Thymus (tissue), 11 donors: ENCODE measurements around the gene HABP2. TPM values are rescaled to one million over a fixed set of nuclear protein-coding genes. Genes with fewer than 3 reads are reported as not detected.

Experiments used
- DNase-seq, 9 donors: peaks; one replicate each; pipeline ENCODE4 v3.0.0-alpha.2; 2013; ENCODE audit warnings: low spot score in 9 of 9, low read depth in 6 of 9, missing footprints in 1 of 9
- H3K27ac ChIP-seq, 2 donors: one replicate each; pipeline ENCODE4 v1.5.1; 2013; ENCODE audit warnings: control low read depth in 1 of 2, low read depth in 1 of 2, low read length in 1 of 2, mild to moderate bottlenecking in 1 of 2, moderate library complexity in 1 of 2
- H3K27me3 ChIP-seq, 2 donors: one replicate each; pipeline ENCODE4 v1.5.1; 2013; ENCODE audit warnings: low read length in 1 of 2; ENCODE audit not compliant: control insufficient read depth in 2 of 2, insufficient read depth in 1 of 2
- H3K36me3 ChIP-seq, 2 donors: one replicate each; pipeline ENCODE4 v1.5.1; 2013; ENCODE audit warnings: low read length in 1 of 2, mild to moderate bottlenecking in 1 of 2, moderate library complexity in 1 of 2; ENCODE audit not compliant: control insufficient read depth in 2 of 2, insufficient read depth in 2 of 2
- H3K4me1 ChIP-seq, 2 donors: one replicate each; pipeline ENCODE4 v1.5.1; 2013; ENCODE audit warnings: low read length in 2 of 2; ENCODE audit not compliant: control insufficient read depth in 2 of 2, insufficient read depth in 2 of 2
- H3K4me3 ChIP-seq, 2 donors: one replicate each; pipeline ENCODE4 v1.5.1; 2013; ENCODE audit warnings: low read length in 2 of 2, control low read depth in 1 of 2, mild to moderate bottlenecking in 1 of 2
- H3K9me3 ChIP-seq, 2 donors: one replicate each; pipeline ENCODE4 v1.5.1; 2013; ENCODE audit warnings: low read length in 1 of 2, mild to moderate bottlenecking in 1 of 2; ENCODE audit not compliant: control insufficient read depth in 2 of 2, insufficient read depth in 1 of 2
- WGBS: extraction: QIAGEN DNeasy Blood & Tissue Kit; methylation state at CpG from one replicate; pipeline ENCODE4 v1.1.7; 2013; 5-methylcytosine and 5-hydroxymethylcytosine counted together
- polyA plus RNA-seq: library from polyadenylated mRNA; stranded (reverse); fragments of 200-250 nt; gene quantifications from one replicate; pipeline ENCODE4 v1.2.3, GENCODE V29; 2013
- total RNA-seq: library from RNA; stranded (reverse); fragments of 120-200 nt; gene quantifications from one replicate; pipeline ENCODE4 v1.2.4, GENCODE V29; 2013
- donor health status: healthy.

The HABP2 gene
- total and polyA plus RNA-seq, 2 donors, result 0.19 to 0.96 TPM

- WGBS, result 97% methylated on average over 1 of the region's 1 CpG
- H3K27me3 ChIP-seq, result no peaks in the 10 kb centered on the region
- DNase-seq, result no peak
- no peak overlapping the region for H3K27ac ChIP-seq
- peaks cover 0 to 2% of the 10 kb centered on the region in 2 donors for H3K9me3 ChIP-seq
- no peaks in the 10 kb centered on the region for H3K36me3 ChIP-seq
- H3K4me3 ChIP-seq, result no peak overlapping the region
- no peaks in the 10 kb centered on the region for H3K4me1 ChIP-seq
These were observed 29.2 kb upstream of the HABP2 start for GRCh38 chr10:113523628-113524027.

- DNase-seq, result no peak
- Histone ChIP-seq H3K36me3 (no peaks in the 10 kb centered on the region), H3K27ac (no peak overlapping the region), H3K9me3 (peaks cover 0 to 2% of the 10 kb centered on the region in 2 donors), H3K27me3 (no peaks in the 10 kb centered on the region), H3K4me3 (no peak overlapping the region), H3K4me1 (no peaks in the 10 kb centered on the region)
- WGBS, result 87% methylated on average over 3 of the region's 3 CpGs
These were observed 28.7 kb upstream of the HABP2 start for GRCh38 chr10:113524120-113524519.

GRCh38 chr10:113524539-113525490 lies 28.0 kb upstream of the HABP2 start:
- Histone ChIP-seq H3K36me3 (no peaks in the 10 kb centered on the region), H3K9me3 (peaks cover 0 to 2% of the 10 kb centered on the region in 2 donors), H3K4me1 (no peaks in the 10 kb centered on the region), H3K27me3 (no peaks in the 10 kb centered on the region), H3K27ac (no peak overlapping the region), H3K4me3 (no peak overlapping the region)
- DNase-seq, result no peak
- 97% methylated on average over 11 of the region's 11 CpGs for WGBS

- no peak for DNase-seq
- WGBS, result 94% methylated on average over 5 of the region's 5 CpGs
- Histone ChIP-seq H3K27me3 (no peaks in the 10 kb centered on the region), H3K36me3 (no peaks in the 10 kb centered on the region), H3K4me1 (no peaks in the 10 kb centered on the region), H3K4me3 (no peak overlapping the region), H3K9me3 (no peaks in the 10 kb centered on the region), H3K27ac (no peak overlapping the region)
These were observed 27.1 kb upstream of the HABP2 start for GRCh38 chr10:113525713-113526112.

- 68% methylated on average over 9 of the region's 9 CpGs for WGBS
- Histone ChIP-seq H3K27me3 (no peaks in the 10 kb centered on the region), H3K9me3 (no peaks in the 10 kb centered on the region), H3K4me3 (no peak overlapping the region), H3K27ac (no peak overlapping the region), H3K4me1 (no peaks in the 10 kb centered on the region), H3K36me3 (no peaks in the 10 kb centered on the region)
- no peak for DNase-seq
These were observed 25.5 kb upstream of the HABP2 start for GRCh38 chr10:113527211-113527906.

GRCh38 chr10:113528876-113529275 lies 24.0 kb upstream of the HABP2 start:
- DNase-seq, result no peak
- no peaks in the 10 kb centered on the region for H3K27me3 ChIP-seq

GRCh38 chr10:113529575-113529974 lies 23.3 kb upstream of the HABP2 start:
- WGBS, result 98% methylated on average over 8 of the region's 8 CpGs
- DNase-seq, result no peak
- Histone ChIP-seq H3K27me3 (no peaks in the 10 kb centered on the region), H3K36me3 (no peaks in the 10 kb centered on the region), H3K9me3 (no peaks in the 10 kb centered on the region), H3K4me3 (no peak overlapping the region), H3K4me1 (no peaks in the 10 kb centered on the region), H3K27ac (no peak overlapping the region)

More at GRCh38 chr10:113528876-113529275, 24.0 kb upstream of the HABP2 start:
- H3K9me3 ChIP-seq, result no peaks in the 10 kb centered on the region
- 80% methylated on average over 7 of the region's 7 CpGs for WGBS
- no peaks in the 10 kb centered on the region for H3K36me3 ChIP-seq
- H3K4me1 ChIP-seq, result no peaks in the 10 kb centered on the region
- H3K27ac ChIP-seq, result no peak overlapping the region
- H3K4me3 ChIP-seq, result no peak overlapping the region

- no peaks in the 10 kb centered on the region for H3K36me3 ChIP-seq
- H3K27me3 ChIP-seq, result no peaks in the 10 kb centered on the region
- 91% methylated on average over 13 of the region's 13 CpGs for WGBS
- H3K9me3 ChIP-seq, result no peaks in the 10 kb centered on the region
- no peak overlapping the region for H3K4me3 ChIP-seq
- DNase-seq, result no peak
- no peaks in the 10 kb centered on the region for H3K4me1 ChIP-seq
- no peak overlapping the region for H3K27ac ChIP-seq
These were observed 22.4 kb upstream of the HABP2 start for GRCh38 chr10:113530476-113530875.

- Histone ChIP-seq H3K4me3 (no peak overlapping the region), H3K9me3 (no peaks in the 10 kb centered on the region), H3K4me1 (no peaks in the 10 kb centered on the region), H3K27ac (no peak overlapping the region), H3K36me3 (no peaks in the 10 kb centered on the region), H3K27me3 (no peaks in the 10 kb centered on the region)
- no peak for DNase-seq
- 96% methylated on average over 3 of the region's 3 CpGs for WGBS
These were observed 20.1 kb upstream of the HABP2 start for GRCh38 chr10:113532724-113533123.
